ENCODE data around the gene ADM2. TPM values are rescaled to one million over a fixed set of nuclear protein-coding genes. Genes with fewer than 3 reads are reported as not detected.
A peak's percentile ranks its signal among the peaks of the same experiment; 100 is the strongest.

ADM2 gene
- total RNA-seq, 1 donor from 2014 or later: 1.7 TPM

- Mint-ChIP-seq H3K27me3 (ENCODE audit: low read depth) (no peaks in the 10 kb centered on the region), H3K9me3 (no peaks in the 10 kb centered on the region), H3K36me3 (ENCODE audit: low read depth) (peaks cover 3% of the 10 kb centered on the region), H3K4me1 (peaks cover 5% of the 10 kb centered on the region), H3K27ac (ENCODE audit: unreplicated experiment) (no peak overlapping the region), H3K4me3 (no peak overlapping the region)
- TF ChIP-seq, protein P1, sequence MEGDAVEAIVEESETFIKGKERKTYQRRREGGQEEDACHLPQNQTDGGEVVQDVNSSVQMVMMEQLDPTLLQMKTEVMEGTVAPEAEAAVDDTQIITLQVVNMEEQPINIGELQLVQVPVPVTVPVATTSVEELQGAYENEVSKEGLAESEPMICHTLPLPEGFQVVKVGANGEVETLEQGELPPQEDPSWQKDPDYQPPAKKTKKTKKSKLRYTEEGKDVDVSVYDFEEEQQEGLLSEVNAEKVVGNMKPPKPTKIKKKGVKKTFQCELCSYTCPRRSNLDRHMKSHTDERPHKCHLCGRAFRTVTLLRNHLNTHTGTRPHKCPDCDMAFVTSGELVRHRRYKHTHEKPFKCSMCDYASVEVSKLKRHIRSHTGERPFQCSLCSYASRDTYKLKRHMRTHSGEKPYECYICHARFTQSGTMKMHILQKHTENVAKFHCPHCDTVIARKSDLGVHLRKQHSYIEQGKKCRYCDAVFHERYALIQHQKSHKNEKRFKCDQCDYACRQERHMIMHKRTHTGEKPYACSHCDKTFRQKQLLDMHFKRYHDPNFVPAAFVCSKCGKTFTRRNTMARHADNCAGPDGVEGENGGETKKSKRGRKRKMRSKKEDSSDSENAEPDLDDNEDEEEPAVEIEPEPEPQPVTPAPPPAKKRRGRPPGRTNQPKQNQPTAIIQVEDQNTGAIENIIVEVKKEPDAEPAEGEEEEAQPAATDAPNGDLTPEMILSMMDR (conservative IDR thresholded peaks at IDR 0.05): no peak
- DNase-seq (ENCODE audit: low read depth, low spot score): no peak
Measured at GRCh38 chr22:50456026-50456425, 25.3 kb upstream of the ADM2 start.

- Mint-ChIP-seq H3K27me3 (ENCODE audit: low read depth) (no peaks in the 10 kb centered on the region), H3K4me3 (peak overlapping the region; percentile 34), H3K27ac (ENCODE audit: unreplicated experiment) (no peak overlapping the region), H3K4me1 (peaks cover 5% of the 10 kb centered on the region), H3K36me3 (ENCODE audit: low read depth) (peaks cover 3% of the 10 kb centered on the region), H3K9me3 (no peaks in the 10 kb centered on the region)
- TF ChIP-seq, protein P1 (conservative IDR thresholded peaks at IDR 0.05): peak; percentile 34
- no peak for DNase-seq (ENCODE audit: low read depth, low spot score)
Measured at GRCh38 chr22:50456466-50457234, 24.7 kb upstream of the ADM2 start.

GRCh38 chr22:50459016-50459415 is 22.3 kb upstream of the ADM2 start:
- Mint-ChIP-seq H3K4me1 (no peaks in the 10 kb centered on the region), H3K36me3 (ENCODE audit: low read depth) (peaks cover 3% of the 10 kb centered on the region), H3K27me3 (ENCODE audit: low read depth) (no peaks in the 10 kb centered on the region), H3K9me3 (no peaks in the 10 kb centered on the region), H3K4me3 (no peak overlapping the region), H3K27ac (ENCODE audit: unreplicated experiment) (no peak overlapping the region)
- no peak for DNase-seq (ENCODE audit: low read depth, low spot score)
- TF ChIP-seq, protein P1 (conservative IDR thresholded peaks at IDR 0.05): no peak

DNA sequence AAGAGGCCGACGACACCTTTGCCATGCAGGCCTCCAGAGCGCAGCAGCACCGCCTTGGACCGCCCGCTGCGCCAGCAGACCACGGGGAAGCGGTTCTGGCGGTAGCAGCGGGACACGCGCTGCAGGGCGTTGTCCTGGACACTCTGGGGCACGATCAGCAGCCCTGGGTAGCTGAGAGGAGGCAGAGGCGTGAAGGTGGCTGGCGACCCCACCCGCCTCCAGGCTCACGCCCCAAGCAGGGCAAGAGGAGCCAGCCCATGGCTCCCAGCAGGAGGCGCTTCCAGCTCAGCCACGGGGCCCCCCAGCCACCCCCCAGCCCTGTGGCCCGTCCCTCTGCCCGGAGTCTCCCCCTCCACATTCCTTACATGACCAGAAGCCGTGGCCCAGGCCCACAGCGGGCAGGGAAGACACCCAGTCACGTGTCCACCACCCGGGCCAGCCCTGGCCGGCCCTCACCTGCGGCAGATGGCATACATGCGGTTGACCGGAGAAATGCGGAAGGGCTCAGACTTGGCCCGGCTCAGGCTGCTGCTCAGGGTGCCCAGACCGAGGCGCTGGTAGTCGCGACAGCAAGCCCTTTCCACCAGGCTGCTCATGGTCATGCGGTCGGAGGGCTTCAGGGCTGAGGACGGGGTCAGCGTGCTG is 21.7 kb upstream of the ADM2 start:
- H3K36me3 Mint-ChIP-seq (ENCODE audit: low read depth): peaks cover 3% of the 10 kb centered on the region
- DNase-seq (ENCODE audit: low read depth, low spot score): no peak
- H3K9me3 Mint-ChIP-seq: no peaks in the 10 kb centered on the region
- TF ChIP-seq, protein P1 (conservative IDR thresholded peaks at IDR 0.05): no peak
- no peaks in the 10 kb centered on the region for H3K27me3 Mint-ChIP-seq (ENCODE audit: low read depth)
- no peaks in the 10 kb centered on the region for H3K4me1 Mint-ChIP-seq
- H3K4me3 Mint-ChIP-seq: no peak overlapping the region
- no peak overlapping the region for H3K27ac Mint-ChIP-seq (ENCODE audit: unreplicated experiment)

DNA sequence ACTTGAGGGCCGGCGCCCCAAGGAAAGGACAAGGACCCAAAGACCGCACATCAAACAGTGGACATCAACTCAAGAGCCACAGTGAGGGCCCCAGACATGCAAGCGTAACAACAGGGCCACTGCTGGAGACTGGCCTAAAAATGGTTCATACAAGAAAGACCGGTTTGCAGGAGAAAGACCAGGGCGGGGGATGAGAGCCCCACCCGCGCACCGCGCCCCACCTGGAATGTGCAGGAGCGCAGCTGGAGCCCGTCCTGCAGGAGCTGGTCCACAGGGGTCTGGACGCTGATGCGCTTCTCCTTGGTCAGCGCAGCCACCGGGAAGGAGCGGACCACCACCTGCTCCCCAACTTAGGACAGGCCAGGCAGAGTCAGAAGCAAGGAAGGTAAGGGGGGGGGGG is 20.4 kb upstream of the ADM2 start:
- Mint-ChIP-seq H3K9me3 (no peaks in the 10 kb centered on the region), H3K27me3 (ENCODE audit: low read depth) (no peaks in the 10 kb centered on the region), H3K27ac (ENCODE audit: unreplicated experiment) (no peak overlapping the region), H3K4me3 (no peak overlapping the region), H3K4me1 (no peaks in the 10 kb centered on the region), H3K36me3 (ENCODE audit: low read depth) (peaks cover 3% of the 10 kb centered on the region)
- DNase-seq (ENCODE audit: low read depth, low spot score): no peak
- TF ChIP-seq, protein P1 (conservative IDR thresholded peaks at IDR 0.05): no peak

Measured in neural crest cell (in vitro differentiated cells).